Endothelial cell (in vitro differentiated cells): ENCODE data around the gene HOXB3. TPM values are rescaled to one million over a fixed set of nuclear protein-coding genes. Genes with fewer than 3 reads are reported as not detected.

Experiments used
- DNase-seq: peaks from one replicate; pipeline ENCODE4 v3.0.0; 2021; ENCODE audit warnings: low spot score
- H3K27ac Mint-ChIP-seq: one replicate; pipeline ENCODE4 v1.8.0; 2021; ENCODE audit warnings: mixed read lengths, inconsistent platforms; ENCODE audit not compliant: unreplicated experiment
- H3K27me3 Mint-ChIP-seq: one replicate; pipeline ENCODE4 v1.8.0; 2021; ENCODE audit warnings: mild to moderate bottlenecking, moderate library complexity, mixed read lengths, inconsistent platforms; ENCODE audit not compliant: unreplicated experiment
- H3K36me3 Mint-ChIP-seq: one replicate; pipeline ENCODE4 v1.8.0; 2021; ENCODE audit warnings: mild to moderate bottlenecking, low read depth, mixed read lengths, inconsistent platforms; ENCODE audit not compliant: unreplicated experiment
- H3K4me1 Mint-ChIP-seq: one replicate; pipeline ENCODE4 v1.8.0; 2021; ENCODE audit warnings: mild to moderate bottlenecking, mixed read lengths, inconsistent platforms; ENCODE audit not compliant: unreplicated experiment
- H3K4me3 Mint-ChIP-seq: one replicate; pipeline ENCODE4 v1.8.0; 2021; ENCODE audit warnings: mild to moderate bottlenecking, mixed read lengths, inconsistent platforms; ENCODE audit not compliant: unreplicated experiment
- H3K9me3 Mint-ChIP-seq: one replicate; pipeline ENCODE4 v1.8.0; 2021; ENCODE audit warnings: mixed read lengths, inconsistent platforms; ENCODE audit not compliant: unreplicated experiment
- CTCF ChIP-seq: fragments of 200-600 bp; sonication (generic); IDR thresholded peaks from one replicate; pipeline ENCODE4 v1.5.0; 2021; ENCODE audit warnings: antibody characterized with exemption; ENCODE audit not compliant: unreplicated experiment
- total RNA-seq: library from RNA; stranded (reverse); fragmentation: NEBNext Ultra II Directional; extraction: Animal tissue kit (Norgen Biotek cat#: 25700); gene quantifications from one replicate; pipeline ENCODE4 v1.2.1, GENCODE V29; 2021; ENCODE audit not compliant: unreplicated experiment

Gene HOXB3
- total RNA-seq, 1 donor from 2014 or later, result 17.7 TPM

GRCh38 chr17:48606892-48607614 is 17.0 kb upstream of the HOXB3 start:
- Mint-ChIP-seq H3K4me1 (peaks cover 47% of the 10 kb centered on the region), H3K4me3 (no peak overlapping the region), H3K36me3 (no peaks in the 10 kb centered on the region), H3K27me3 (peaks cover 51% of the 10 kb centered on the region), H3K27ac (no peak overlapping the region), H3K9me3 (no peaks in the 10 kb centered on the region)
- no peak for DNase-seq
- TF ChIP-seq CTCF, result no peak

- Mint-ChIP-seq H3K27ac (no peak overlapping the region), H3K9me3 (no peaks in the 10 kb centered on the region), H3K36me3 (no peaks in the 10 kb centered on the region), H3K4me3 (no peak overlapping the region), H3K4me1 (peaks cover 45% of the 10 kb centered on the region), H3K27me3 (peaks cover 52% of the 10 kb centered on the region)
- no peak for TF ChIP-seq CTCF
- no peak for DNase-seq
These were observed 16.2 kb upstream of the HOXB3 start for GRCh38 chr17:48605991-48606891.

GRCh38 chr17:48605409-48605919 is 15.4 kb upstream of the HOXB3 start:
- no peak for DNase-seq
- peaks cover 40% of the 10 kb centered on the region for H3K4me1 Mint-ChIP-seq
- H3K4me3 Mint-ChIP-seq, result no peak overlapping the region
- H3K27me3 Mint-ChIP-seq, result peaks cover 54% of the 10 kb centered on the region
- no peaks in the 10 kb centered on the region for H3K9me3 Mint-ChIP-seq
- no peaks in the 10 kb centered on the region for H3K36me3 Mint-ChIP-seq
- TF ChIP-seq CTCF, result no peak
- H3K27ac Mint-ChIP-seq, result no peak overlapping the region

GRCh38 chr17:48604770-48605329 is 14.8 kb upstream of the HOXB3 start, which contains the start of gene HOXB6:
HOXB6 (minus strand) TSS chr17:48604986; CDS start chr17:48598150, 6,836 bp downstream.
- no peak for TF ChIP-seq CTCF
- no peak for DNase-seq
- H3K27me3 Mint-ChIP-seq, result peaks cover 59% of the 10 kb centered on the region
- no peaks in the 10 kb centered on the region for H3K9me3 Mint-ChIP-seq
- H3K27ac Mint-ChIP-seq, result no peak within 1 kb of the TSS
- no peaks in the 10 kb centered on the region for H3K36me3 Mint-ChIP-seq
- H3K4me3 Mint-ChIP-seq, result no peak within 1 kb of the TSS
- peaks cover 42% of the 10 kb centered on the region for H3K4me1 Mint-ChIP-seq
